Activated CD4-positive, alpha-beta T cell treated with anti-CD3 and anti-CD28 coated beads, Interleukin-2, amount 10 ng/mL, durations not matched to agents 7 days and 5 days (primary cell): ENCODE results near the gene AGRN. TPM values are rescaled to one million over a fixed set of nuclear protein-coding genes. Genes with fewer than 3 reads are reported as not detected.
"Not testable (repeated sequence)": the region's sequence is repeated elsewhere in the genome, so short reads cannot be mapped to it uniquely, and the experiment has no call there.

ENCODE experiments used
- CTCF ChIA-PET: fragments of 350-600 bp; sonication (Branson Sonifier 250); formaldehyde crosslinking; loops from one replicate; lab custom pipeline; 2021; ENCODE audit warnings: antibody characterized with exemption; lab: Charles Lee
- POLR2A ChIA-PET: fragments of 350-600 bp; sonication (Branson Sonifier 250); formaldehyde crosslinking; loops from one replicate; lab custom pipeline; 2021; ENCODE audit warnings: antibody characterized with exemption; lab: Charles Lee
- DNase-seq: peaks from one replicate; pipeline ENCODE4 v3.0.0-alpha.2; 2020
- H3K27ac Mint-ChIP-seq: one replicate; pipeline ENCODE4 v1.8.0; 2021; ENCODE audit warnings: mild to moderate bottlenecking, moderate library complexity, mixed read lengths
- H3K27me3 Mint-ChIP-seq: one replicate; pipeline ENCODE4 v1.8.0; 2021; ENCODE audit warnings: mixed read lengths
- H3K36me3 Mint-ChIP-seq: one replicate; pipeline ENCODE4 v1.8.0; 2021; ENCODE audit warnings: low read depth, mixed read lengths
- H3K4me1 Mint-ChIP-seq: one replicate; pipeline ENCODE4 v1.8.0; 2021; ENCODE audit warnings: mixed read lengths
- H3K4me3 Mint-ChIP-seq: one replicate; pipeline ENCODE4 v1.8.0; 2021; ENCODE audit warnings: mild to moderate bottlenecking, moderate library complexity, mixed read lengths
- H3K9me3 Mint-ChIP-seq: one replicate; pipeline ENCODE4 v1.8.0; 2021; ENCODE audit warnings: mixed read lengths
- total RNA-seq, 2 experiments: library from RNA; stranded (reverse); gene quantifications; one replicate each; pipeline ENCODE4 v1.2.3, GENCODE V29; 2021

Gene AGRN
- total RNA-seq, 2 experiments from 2014 or later, result 7.4 to 8.3 TPM

DNA sequence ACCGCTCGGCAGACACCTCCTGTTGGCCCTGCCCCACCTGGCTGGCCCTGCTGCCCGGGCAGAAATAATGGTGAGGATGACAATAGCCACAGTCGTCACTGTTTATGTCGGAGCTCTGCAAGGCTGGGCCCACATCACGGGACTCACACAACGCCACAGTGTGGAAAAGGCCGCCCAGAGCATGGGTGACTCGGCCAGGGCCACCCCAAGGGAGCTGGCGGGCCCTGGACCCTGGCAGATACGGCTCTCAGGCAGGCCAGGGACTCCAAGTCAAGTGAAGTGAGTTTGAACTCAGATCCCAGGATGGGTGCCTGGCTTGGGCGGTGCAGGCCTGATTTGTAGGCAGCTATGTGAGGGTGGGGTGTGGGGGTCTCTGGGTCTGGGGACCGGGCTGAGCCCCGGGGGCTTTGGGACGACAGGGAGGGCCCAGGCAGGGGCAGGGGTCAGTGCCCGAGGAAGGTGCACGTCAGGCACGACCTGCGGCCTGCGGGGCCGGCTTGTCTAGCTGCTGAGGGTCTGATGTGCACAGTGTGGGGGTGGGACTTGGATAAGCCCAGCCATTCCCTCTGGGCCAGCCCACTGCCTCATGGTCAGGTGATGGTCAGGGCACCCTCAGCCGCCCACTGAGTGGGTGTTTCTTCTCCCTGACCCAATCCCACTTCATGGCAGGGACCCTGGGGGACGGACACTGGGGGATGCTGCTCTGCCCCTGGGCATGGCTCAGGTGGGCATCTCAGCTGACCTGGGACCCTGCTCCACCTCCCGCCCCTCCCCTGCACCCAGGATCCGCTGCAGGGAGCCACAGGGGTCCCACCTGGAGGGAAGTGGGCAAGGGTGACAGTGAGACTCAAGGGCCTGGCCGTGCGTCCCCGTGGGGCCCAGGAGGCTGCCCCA is 53.2 kb downstream of the AGRN start:
- H3K9me3 Mint-ChIP-seq, result no peaks in the 10 kb centered on the region
- ChIA-PET POLR2A (no interaction called here), CTCF (interaction anchor here (0.9 to 1.3 kb wide), 4 partner anchors 9 to 431 kb away, joined by 3 to 6 read pairs (median 4); no protein-coding TSS in a partner anchor)

DNA sequence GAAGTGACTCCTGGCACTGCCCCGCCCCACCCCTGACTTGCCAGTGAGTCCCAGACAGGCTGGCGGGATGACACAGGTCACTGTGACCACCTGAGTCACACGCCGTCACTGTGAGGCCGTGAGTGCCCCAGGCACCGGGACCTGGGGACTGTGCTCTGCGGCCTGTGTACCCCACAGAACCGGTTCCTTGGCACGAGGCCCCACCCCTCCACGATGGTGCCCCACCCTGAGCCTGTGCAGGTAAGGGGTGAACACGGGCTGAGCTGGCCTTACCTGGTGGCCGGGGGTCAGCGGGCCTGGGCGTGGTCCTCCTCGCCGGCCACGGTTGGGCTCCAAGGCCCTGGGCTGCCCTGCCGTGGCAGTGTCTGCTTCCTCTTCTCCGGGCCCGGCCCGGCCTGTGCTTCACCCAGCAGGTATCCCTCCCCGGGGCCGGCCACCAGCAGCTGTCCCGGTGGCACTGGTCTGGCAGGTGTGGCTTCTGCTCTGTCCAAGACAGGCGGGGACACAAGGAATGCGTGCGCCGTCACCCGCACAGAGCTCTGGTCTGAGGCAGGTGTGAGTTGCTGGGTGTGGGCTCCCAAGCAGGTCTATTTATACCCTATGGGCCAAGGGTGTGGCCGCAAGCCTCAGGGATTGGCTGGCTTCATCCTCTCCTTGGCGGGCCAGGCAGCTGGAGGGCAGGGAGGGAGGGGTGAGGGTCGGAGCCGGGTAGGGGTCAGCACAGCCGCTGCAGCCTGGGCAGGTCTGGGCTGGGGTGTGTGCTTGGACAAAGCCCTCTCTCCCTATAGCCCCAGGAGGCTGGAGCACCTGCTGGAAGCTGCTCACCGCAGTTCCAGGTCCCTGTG is 54.0 kb downstream of the AGRN start, which contains the start of gene RNF223:
TSS of gene RNF223 (minus strand) at position 564 of the 845 bp plus-strand sequence. CDS start 1,740 bp downstream, outside the sequence.
- no peak for DNase-seq
- Mint-ChIP-seq H3K4me3 (no peak within 1 kb of the TSS), H3K27me3 (no peaks in the 10 kb centered on the region), H3K4me1 (peaks cover 2% of the 10 kb centered on the region), H3K36me3 (no peaks in the 10 kb centered on the region), H3K27ac (no peak within 1 kb of the TSS), H3K9me3 (no peaks in the 10 kb centered on the region)
- ChIA-PET POLR2A (no interaction called here), CTCF (interaction anchor here (1.9 kb wide), 1 partner anchor 10 kb away, joined by 9 read pairs; no protein-coding TSS in a partner anchor)

More for the DNA sequence above, 53.2 kb downstream of the AGRN start:
- H3K27me3 Mint-ChIP-seq, result no peaks in the 10 kb centered on the region
- no peak overlapping the region for H3K4me3 Mint-ChIP-seq
- H3K36me3 Mint-ChIP-seq, result no peaks in the 10 kb centered on the region
- H3K27ac Mint-ChIP-seq, result no peak overlapping the region
- DNase-seq, result no peak
- H3K4me1 Mint-ChIP-seq, result peaks cover 3% of the 10 kb centered on the region

- Mint-ChIP-seq H3K4me1 (peaks cover 2% of the 10 kb centered on the region), H3K27me3 (no peaks in the 10 kb centered on the region), H3K9me3 (no peaks in the 10 kb centered on the region), H3K36me3 (no peaks in the 10 kb centered on the region), H3K4me3 (no peak overlapping the region), H3K27ac (no peak overlapping the region)
- DNase-seq, result no peak
- CTCF ChIA-PET, result interaction anchor here (1.9 kb wide), 1 partner anchor 11 kb away, joined by 9 read pairs; no protein-coding TSS in a partner anchor
- POLR2A ChIA-PET, result no interaction called here
Measured at GRCh38 chr1:1074631-1075147, 54.8 kb downstream of the AGRN start.

- Mint-ChIP-seq H3K27ac (no peak overlapping the region), H3K9me3 (no peaks in the 10 kb centered on the region), H3K27me3 (no peaks in the 10 kb centered on the region), H3K4me3 (no peak overlapping the region), H3K4me1 (peaks cover 2% of the 10 kb centered on the region), H3K36me3 (no peaks in the 10 kb centered on the region)
- DNase-seq, result no peak
- CTCF ChIA-PET, result interaction anchor here (1.9 kb wide), 1 partner anchor 12 kb away, joined by 9 read pairs; no protein-coding TSS in a partner anchor
- POLR2A ChIA-PET, result no interaction called here
Measured at GRCh38 chr1:1075148-1075935, 55.4 kb downstream of the AGRN start.

GRCh38 chr1:1077396-1077795 is 57.5 kb downstream of the AGRN start:
- H3K4me3 Mint-ChIP-seq, H3K4me1 Mint-ChIP-seq, H3K36me3 Mint-ChIP-seq, DNase-seq, POLR2A ChIA-PET, H3K27me3 Mint-ChIP-seq, H3K9me3 Mint-ChIP-seq, H3K27ac Mint-ChIP-seq, CTCF ChIA-PET: not testable (repeated sequence)

DNA sequence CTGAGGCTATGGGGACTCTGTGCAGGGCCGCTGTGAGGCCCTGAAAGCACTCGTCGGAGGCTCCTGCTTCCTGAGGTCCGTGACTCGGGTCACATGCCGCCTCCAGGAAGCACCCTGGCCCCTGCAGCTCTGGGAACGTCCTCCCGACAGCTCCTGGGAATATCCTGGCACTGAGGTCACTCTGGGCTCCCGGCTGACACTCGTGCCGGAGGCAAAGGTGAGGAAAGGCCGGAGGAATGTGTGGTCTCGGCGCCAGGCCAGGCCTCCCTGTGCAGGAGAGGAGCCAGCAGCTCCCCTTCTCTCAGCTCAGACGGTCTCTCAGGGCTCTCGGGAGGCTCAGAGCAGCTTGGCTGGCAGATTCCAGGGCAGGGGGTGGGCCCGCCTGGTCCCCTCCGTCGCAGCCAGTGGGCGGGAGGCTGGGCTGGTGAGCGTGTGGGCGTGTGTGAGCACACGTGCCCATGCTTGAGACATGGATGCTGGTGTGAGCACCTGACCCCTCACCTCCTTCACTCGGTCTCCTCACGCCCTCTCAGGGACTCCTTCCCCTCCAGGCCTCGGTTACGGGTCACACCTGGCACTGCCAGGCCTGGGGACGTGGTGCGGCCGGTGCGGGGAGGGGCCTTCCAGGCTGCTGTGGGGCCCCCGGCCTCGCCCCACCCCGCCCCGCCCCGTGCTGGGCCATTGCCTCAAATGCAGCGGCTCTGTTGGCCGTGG is 59.6 kb downstream of the AGRN start:
- ChIA-PET POLR2A (no interaction called here), CTCF (interaction anchor here (1.2 to 1.5 kb wide), 2 partner anchors 13 to 16 kb away, joined by 3 to 6 read pairs; no protein-coding TSS in a partner anchor)
- H3K27ac Mint-ChIP-seq, result no peak overlapping the region
- H3K36me3 Mint-ChIP-seq, result no peaks in the 10 kb centered on the region
- peaks cover 2% of the 10 kb centered on the region for H3K4me1 Mint-ChIP-seq
- no peak overlapping the region for H3K4me3 Mint-ChIP-seq
- H3K27me3 Mint-ChIP-seq, result no peaks in the 10 kb centered on the region
- DNase-seq, result no peak
- no peaks in the 10 kb centered on the region for H3K9me3 Mint-ChIP-seq

- Mint-ChIP-seq H3K4me1 (peaks cover 2% of the 10 kb centered on the region), H3K4me3 (no peak overlapping the region), H3K27me3 (no peaks in the 10 kb centered on the region), H3K27ac (no peak overlapping the region), H3K36me3 (no peaks in the 10 kb centered on the region), H3K9me3 (no peaks in the 10 kb centered on the region)
- CTCF ChIA-PET, result interaction anchor here (1.2 to 1.5 kb wide), 2 partner anchors 12 to 16 kb away, joined by 3 to 6 read pairs; no protein-coding TSS in a partner anchor
- POLR2A ChIA-PET, result no interaction called here
- DNase-seq, result no peak
Measured at GRCh38 chr1:1080122-1080757, 60.3 kb downstream of the AGRN start.

GRCh38 chr1:1080951-1081310 is 61.0 kb downstream of the AGRN start:
- ChIA-PET POLR2A (no interaction called here), CTCF (interaction anchor here (0.9 kb wide), 1 partner anchor 12 kb away, joined by 4 read pairs; no protein-coding TSS in a partner anchor)
- Mint-ChIP-seq H3K9me3 (no peaks in the 10 kb centered on the region), H3K27ac (no peak overlapping the region), H3K4me3 (no peak overlapping the region), H3K36me3 (no peaks in the 10 kb centered on the region), H3K4me1 (peaks cover 2% of the 10 kb centered on the region), H3K27me3 (no peaks in the 10 kb centered on the region)
- no peak for DNase-seq

DNA sequence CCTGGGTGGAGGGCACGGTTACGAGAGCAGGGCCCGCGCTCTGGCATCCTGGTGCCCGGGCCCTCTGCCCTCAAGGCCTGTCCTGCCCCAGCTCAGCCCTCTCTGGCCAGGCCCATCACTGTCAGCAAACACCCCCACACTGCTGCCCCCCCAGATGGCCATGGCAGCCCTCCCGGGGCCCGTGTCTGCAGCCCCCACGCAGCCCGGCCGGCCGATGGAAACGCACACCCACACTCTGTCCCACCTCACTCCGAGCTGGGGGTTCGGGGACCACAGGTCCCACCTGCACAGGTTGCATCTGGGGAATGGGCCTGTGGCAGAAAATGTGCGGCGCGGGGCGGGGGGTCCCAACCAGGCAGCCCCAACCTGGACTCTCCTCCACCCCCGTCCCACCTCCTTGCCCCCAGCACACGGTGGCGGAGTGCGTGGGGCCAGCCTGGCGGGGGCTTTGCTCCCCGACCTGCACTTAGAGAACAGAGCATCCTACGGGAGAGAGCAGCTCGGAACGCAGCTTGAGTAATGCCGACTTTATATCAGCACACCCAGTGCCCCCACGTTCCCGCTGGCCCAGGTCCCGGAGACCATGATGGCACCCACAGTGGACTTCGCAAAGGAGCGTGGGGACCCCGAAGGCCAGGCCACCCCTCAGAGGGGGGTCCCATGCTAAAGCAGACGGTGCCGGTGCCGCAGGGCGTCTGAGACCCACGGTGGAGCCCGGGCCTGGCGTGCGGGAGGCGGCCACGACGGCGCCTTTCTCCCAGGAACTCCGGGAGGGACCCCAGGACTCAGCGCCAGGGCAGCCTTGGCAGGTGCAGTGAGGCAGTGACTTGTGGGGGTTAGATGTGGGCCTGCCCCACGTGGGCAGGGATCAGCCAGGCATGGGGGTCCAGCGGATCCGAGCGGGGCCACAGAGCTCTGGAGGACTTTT is 61.7 kb downstream of the AGRN start:
- peaks cover 2% of the 10 kb centered on the region for H3K4me1 Mint-ChIP-seq
- no peaks in the 10 kb centered on the region for H3K9me3 Mint-ChIP-seq
- ChIA-PET CTCF (interaction anchor here (0.9 to 1.5 kb wide), 2 partner anchors 11 to 18 kb away, joined by 3 to 4 read pairs; no protein-coding TSS in a partner anchor), POLR2A (no interaction called here)
- H3K27ac Mint-ChIP-seq, result no peak overlapping the region
- no peak for DNase-seq
- H3K36me3 Mint-ChIP-seq, result no peaks in the 10 kb centered on the region
- H3K27me3 Mint-ChIP-seq, result no peaks in the 10 kb centered on the region
- no peak overlapping the region for H3K4me3 Mint-ChIP-seq

- Mint-ChIP-seq H3K27me3 (no peaks in the 10 kb centered on the region), H3K4me3 (no peak overlapping the region), H3K36me3 (no peaks in the 10 kb centered on the region), H3K4me1 (peaks cover 2% of the 10 kb centered on the region), H3K9me3 (no peaks in the 10 kb centered on the region), H3K27ac (no peak overlapping the region)
- ChIA-PET POLR2A (no interaction called here), CTCF (interaction anchor here (1.5 kb wide), 1 partner anchor 18 kb away, joined by 3 read pairs; no protein-coding TSS in a partner anchor)
- no peak for DNase-seq
Measured at GRCh38 chr1:1082239-1082775, 62.4 kb downstream of the AGRN start.
